Erythroblast (primary cell): Measurements from ENCODE around the gene CHRNA1.

Experiments
- GATA1 ChIP-seq: IDR thresholded peaks from 2 replicates; pipeline ENCODE4 v1.6.1; 2011; ENCODE audit warnings: low read depth, mild to moderate bottlenecking, control low read depth, low read length, moderate library complexity
- POLR2A ChIP-seq: IDR thresholded peaks from 2 replicates; pipeline ENCODE4 v1.6.1; 2011; ENCODE audit warnings: mild to moderate bottlenecking, low read length

- TF ChIP-seq POLR2A = no peak
- TF ChIP-seq GATA1 = no peak
Measured at GRCh38 chr2:174784909-174785308, 20.6 kb upstream of the CHRNA1 start.
